Measurements from ENCODE around the gene CBX4.

The CBX4 gene

GRCh38 chr17:79783891-79784290 lies 55.3 kb downstream of the CBX4 start:
- TF ChIP-seq ZFX (IDR thresholded peaks at IDR 0.05): no peak
- no peak for TF ChIP-seq CTCF (conservative IDR thresholded peaks at IDR 0.05)
- no peak overlapping the region for H3K27ac ChIP-seq

All from C4-2B (cell line).